ENCODE data around the gene C4B. TPM values are rescaled to one million over a fixed set of nuclear protein-coding genes. Genes with fewer than 3 reads are reported as not detected.

C4B gene
- total and polyA plus RNA-seq, 2 experiments from 2014 or later, result 68.9 to 80.0 TPM

GRCh38 chr6:32084780-32085179, 70.2 kb downstream of the C4B start:
- Histone ChIP-seq H3K27me3 (no peaks in the 10 kb centered on the region), H2AFZ (no peak overlapping the region)
- WGBS (ENCODE audit: low lambda C conversion rate, missing lambda C conversion rate), result 89% methylated on average over 2 of the region's 2 CpGs

More at GRCh38 chr6:32084780-32085179, 70.2 kb downstream of the C4B start:
- no peaks in the 10 kb centered on the region for H3K9me3 ChIP-seq (ENCODE audit: low read depth)
- H3K79me2 ChIP-seq, result no peaks in the 10 kb centered on the region
- H3K36me3 ChIP-seq (replicated peaks; ENCODE audit: insufficient read depth, low read depth), result no peaks in the 10 kb centered on the region
- no peaks in the 10 kb centered on the region for H4K20me1 ChIP-seq (ENCODE audit: insufficient read depth, poor library complexity, severe bottlenecking)
- no peaks in the 10 kb centered on the region for H3K9me2 ChIP-seq (replicated peaks; ENCODE audit: insufficient read depth)
- peaks cover 34% of the 10 kb centered on the region for H3K4me1 ChIP-seq (ENCODE audit: insufficient read depth)
- no peak for DNase-seq (ENCODE audit: low spot score)
- no peak overlapping the region for H3K4me3 ChIP-seq
- no peak overlapping the region for H3K27ac ChIP-seq
- TF ChIP-seq, protein P1, sequence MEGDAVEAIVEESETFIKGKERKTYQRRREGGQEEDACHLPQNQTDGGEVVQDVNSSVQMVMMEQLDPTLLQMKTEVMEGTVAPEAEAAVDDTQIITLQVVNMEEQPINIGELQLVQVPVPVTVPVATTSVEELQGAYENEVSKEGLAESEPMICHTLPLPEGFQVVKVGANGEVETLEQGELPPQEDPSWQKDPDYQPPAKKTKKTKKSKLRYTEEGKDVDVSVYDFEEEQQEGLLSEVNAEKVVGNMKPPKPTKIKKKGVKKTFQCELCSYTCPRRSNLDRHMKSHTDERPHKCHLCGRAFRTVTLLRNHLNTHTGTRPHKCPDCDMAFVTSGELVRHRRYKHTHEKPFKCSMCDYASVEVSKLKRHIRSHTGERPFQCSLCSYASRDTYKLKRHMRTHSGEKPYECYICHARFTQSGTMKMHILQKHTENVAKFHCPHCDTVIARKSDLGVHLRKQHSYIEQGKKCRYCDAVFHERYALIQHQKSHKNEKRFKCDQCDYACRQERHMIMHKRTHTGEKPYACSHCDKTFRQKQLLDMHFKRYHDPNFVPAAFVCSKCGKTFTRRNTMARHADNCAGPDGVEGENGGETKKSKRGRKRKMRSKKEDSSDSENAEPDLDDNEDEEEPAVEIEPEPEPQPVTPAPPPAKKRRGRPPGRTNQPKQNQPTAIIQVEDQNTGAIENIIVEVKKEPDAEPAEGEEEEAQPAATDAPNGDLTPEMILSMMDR (IDR thresholded peaks at IDR 0.05; ENCODE audit: poor library complexity), result no peak
- TF ChIP-seq EZH2 (IDR thresholded peaks at IDR 0.05; ENCODE audit: borderline replicate concordance), result no peak
- TF ChIP-seq EZH2phosphoT487 (IDR thresholded peaks at IDR 0.05; ENCODE audit: low read depth, severe bottlenecking, unreplicated experiment), result no peak
- H3K4me2 ChIP-seq, result no peak overlapping the region

Small RNAs within 50 kb of the gene (small RNA-seq; reads per million reads assigned to genes)
- not detected for gene RNA5SP206

Other genes starting within 250 kb of the C4B start
- gene VWA7, start 237.5 kb upstream of the C4B start, total RNA-seq, result 1.5 and 3.4 TPM in 2 replicates
- gene VWA7, start 237.5 kb upstream of the C4B start, polyA plus RNA-seq, result 2.8 and 5.2 TPM in 2 replicates
- gene VARS1, start 219.0 kb upstream of the C4B start, total RNA-seq, result 23.3 and 36.6 TPM in 2 replicates
- 51.0 and 59.6 TPM in 2 replicates for gene VARS1, start 219.0 kb upstream of the C4B start, polyA plus RNA-seq
- gene LSM2, start 207.8 kb upstream of the C4B start, total RNA-seq, result 42.9 and 51.9 TPM in 2 replicates
- 48.7 and 57.9 TPM in 2 replicates for gene LSM2, start 207.8 kb upstream of the C4B start, polyA plus RNA-seq
- gene HSPA1L, start 199.5 kb upstream of the C4B start, total RNA-seq, result 1.4 and 2.2 TPM in 2 replicates
- gene HSPA1L, start 199.5 kb upstream of the C4B start, polyA plus RNA-seq, result 1.0 and 2.7 TPM in 2 replicates
- gene HSPA1A, start 199.3 kb upstream of the C4B start, total RNA-seq, result 83.3 and 84.3 TPM in 2 replicates
- 50.0 and 82.2 TPM in 2 replicates for gene HSPA1A, start 199.3 kb upstream of the C4B start, polyA plus RNA-seq
- 172 and 177 TPM in 2 replicates for gene HSPA1B, start 187.1 kb upstream of the C4B start, total RNA-seq
- gene HSPA1B, start 187.1 kb upstream of the C4B start, polyA plus RNA-seq, result 82.1 and 111 TPM in 2 replicates
- gene NEU1, start 152.0 kb upstream of the C4B start, total RNA-seq, result 402 and 407 TPM in 2 replicates
- gene NEU1, start 152.0 kb upstream of the C4B start, polyA plus RNA-seq, result 331 and 388 TPM in 2 replicates
- 76.2 and 92.0 TPM in 2 replicates for gene SLC44A4, start 135.8 kb upstream of the C4B start, total RNA-seq
- 73.5 and 90.8 TPM in 2 replicates for gene SLC44A4, start 135.8 kb upstream of the C4B start, polyA plus RNA-seq
- gene EHMT2, start 117.1 kb upstream of the C4B start, total RNA-seq, result 34.1 and 41.9 TPM in 2 replicates
- 40.0 and 44.6 TPM in 2 replicates for gene EHMT2, start 117.1 kb upstream of the C4B start, polyA plus RNA-seq
- gene ZBTB12, start 112.7 kb upstream of the C4B start, total RNA-seq, result 4.4 and 4.9 TPM in 2 replicates
- 0.07 TPM in 1 of 2 replicates, not detected in the other for gene ZBTB12, start 112.7 kb upstream of the C4B start, polyA plus RNA-seq
- gene C2, start 87.1 kb upstream of the C4B start, total RNA-seq, result 46.3 and 48.3 TPM in 2 replicates
- gene C2, start 87.1 kb upstream of the C4B start, polyA plus RNA-seq, result 41.1 and 46.4 TPM in 2 replicates
- gene CFB, start 68.7 kb upstream of the C4B start, total RNA-seq, result 190 and 199 TPM in 2 replicates
- gene CFB, start 68.7 kb upstream of the C4B start, polyA plus RNA-seq, result 287 and 349 TPM in 2 replicates
- 70.1 and 78.2 TPM in 2 replicates for gene NELFE, start 55.8 kb upstream of the C4B start, total RNA-seq
- gene NELFE, start 55.8 kb upstream of the C4B start, polyA plus RNA-seq, result 78.7 and 86.9 TPM in 2 replicates
- 34.2 and 53.2 TPM in 2 replicates for gene SKIC2, start 55.6 kb upstream of the C4B start, total RNA-seq
- gene SKIC2, start 55.6 kb upstream of the C4B start, polyA plus RNA-seq, result 61.7 and 64.3 TPM in 2 replicates
- gene DXO, start 42.7 kb upstream of the C4B start, total RNA-seq, result 16.1 and 22.2 TPM in 2 replicates
- 39.3 and 43.8 TPM in 2 replicates for gene DXO, start 42.7 kb upstream of the C4B start, polyA plus RNA-seq
- gene C4A, start 32.7 kb upstream of the C4B start, total RNA-seq, result 49.1 and 66.8 TPM in 2 replicates
- 69.9 and 74.4 TPM in 2 replicates for gene C4A, start 32.7 kb upstream of the C4B start, polyA plus RNA-seq
- gene CYP21A2, start 23.6 kb downstream of the C4B start, total RNA-seq, result 0.12 and 1.4 TPM in 2 replicates
- 1.7 and 2.4 TPM in 2 replicates for gene CYP21A2, start 23.6 kb downstream of the C4B start, polyA plus RNA-seq
- gene TNXB, start 94.5 kb downstream of the C4B start, total RNA-seq, result 11.6 and 22.0 TPM in 2 replicates
- gene TNXB, start 94.5 kb downstream of the C4B start, polyA plus RNA-seq, result 7.3 and 9.2 TPM in 2 replicates
- gene ATF6B, start 113.5 kb downstream of the C4B start, total RNA-seq, result 37.9 and 41.9 TPM in 2 replicates
- gene ATF6B, start 113.5 kb downstream of the C4B start, polyA plus RNA-seq, result 43.7 and 52.6 TPM in 2 replicates
- gene FKBPL, start 115.5 kb downstream of the C4B start, total RNA-seq, result 5.7 and 6.0 TPM in 2 replicates
- 6.2 and 6.3 TPM in 2 replicates for gene FKBPL, start 115.5 kb downstream of the C4B start, polyA plus RNA-seq
- gene PRRT1, start 137.1 kb downstream of the C4B start, total RNA-seq, result 0.10 TPM in 1 of 2 replicates, not detected in the other
- 0.91 and 4.0 TPM in 2 replicates for gene PRRT1, start 137.1 kb downstream of the C4B start, polyA plus RNA-seq
- 20.2 and 27.2 TPM in 2 replicates for gene PPT2, start 139.3 kb downstream of the C4B start, total RNA-seq
- gene PPT2, start 139.3 kb downstream of the C4B start, polyA plus RNA-seq, result 29.7 and 34.3 TPM in 2 replicates
- 1.8 and 4.5 TPM in 2 replicates for gene EGFL8, start 149.8 kb downstream of the C4B start, total RNA-seq
- 12.2 and 19.5 TPM in 2 replicates for gene EGFL8, start 149.8 kb downstream of the C4B start, polyA plus RNA-seq
- gene AGPAT1, start 161.3 kb downstream of the C4B start, total RNA-seq, result 59.9 and 62.8 TPM in 2 replicates
- 67.6 and 71.4 TPM in 2 replicates for gene AGPAT1, start 161.3 kb downstream of the C4B start, polyA plus RNA-seq
- 133 and 135 TPM in 2 replicates for gene RNF5, start 163.6 kb downstream of the C4B start, total RNA-seq
- gene RNF5, start 163.6 kb downstream of the C4B start, polyA plus RNA-seq, result 169 and 170 TPM in 2 replicates
- gene AGER, start 169.5 kb downstream of the C4B start, total RNA-seq, result 4.5 and 5.9 TPM in 2 replicates
- gene AGER, start 169.5 kb downstream of the C4B start, polyA plus RNA-seq, result 3.4 and 21.2 TPM in 2 replicates
- gene PBX2, start 175.4 kb downstream of the C4B start, total RNA-seq, result 63.8 and 77.5 TPM in 2 replicates
- 20.5 and 21.6 TPM in 2 replicates for gene PBX2, start 175.4 kb downstream of the C4B start, polyA plus RNA-seq
- 1.8 and 4.3 TPM in 2 replicates for gene GPSM3, start 177.8 kb downstream of the C4B start, total RNA-seq
- 3.4 and 5.7 TPM in 2 replicates for gene GPSM3, start 177.8 kb downstream of the C4B start, polyA plus RNA-seq
- 3.6 and 5.0 TPM in 2 replicates for gene NOTCH4, start 209.3 kb downstream of the C4B start, total RNA-seq
- 2.7 and 4.9 TPM in 2 replicates for gene NOTCH4, start 209.3 kb downstream of the C4B start, polyA plus RNA-seq